CD4-positive, alpha-beta T cell (primary cell): ENCODE measurements around the gene DCP1A. TPM values are rescaled to one million over a fixed set of nuclear protein-coding genes. Genes with fewer than 3 reads are reported as not detected.

Experiments
- ATAC-seq: fragments of 200-7000 bp; cut with Tn5 transposase; one replicate; pipeline ENCODE4 v1.10.0; 2022; ENCODE audit warnings: mild to moderate bottlenecking; ENCODE audit not compliant: poor library complexity
- CTCF ChIA-PET: fragments of 350-600 bp; sonication (Branson Sonifier 250); formaldehyde crosslinking; loops from one replicate; lab custom pipeline; 2021; ENCODE audit warnings: antibody characterized with exemption, inconsistent platforms; lab: Charles Lee
- POLR2A ChIA-PET: fragments of 350-600 bp; sonication (Branson Sonifier 250); formaldehyde crosslinking; loops from one replicate; lab custom pipeline; 2021; ENCODE audit warnings: antibody characterized with exemption, inconsistent platforms; lab: Charles Lee
- DNase-seq, 14 experiments: peaks; one replicate each; pipeline ENCODE4 v3.0.0-alpha.2; 2013 to 2020; ENCODE audit warnings: mixed read lengths in 2 of 14
- H3K27ac ChIP-seq, 2 donors: one replicate each; pipeline versions ENCODE4 v1.5.1 to v1.7.0; 2013; ENCODE audit warnings: low read length in 2 of 2, low read depth in 1 of 2, mild to moderate bottlenecking in 1 of 2
- H3K27me3 ChIP-seq, 2 experiments: 1 replicate in 1 of 2; 2 replicates in 1 of 2; pipeline versions ENCODE4 v1.6.1 to v1.7.0; 2013; ENCODE audit warnings: low read length in 2 of 2, control low read depth in 1 of 2, mild to moderate bottlenecking in 1 of 2, moderate library complexity in 1 of 2; ENCODE audit not compliant: insufficient read depth in 2 of 2, control insufficient read depth in 1 of 2
- H3K36me3 ChIP-seq: one replicate; pipeline ENCODE4 v1.6.1; 2013; ENCODE audit warnings: low read length, control low read depth; ENCODE audit not compliant: insufficient read depth
- H3K4me1 ChIP-seq: one replicate; pipeline ENCODE4 v1.6.1; 2013; ENCODE audit warnings: low read length, control low read depth; ENCODE audit not compliant: insufficient read depth
- H3K4me3 ChIP-seq: one replicate; pipeline ENCODE4 v1.5.1; 2013; ENCODE audit warnings: mild to moderate bottlenecking, low read length, moderate library complexity
- H3K9me3 ChIP-seq, 2 experiments: 1 replicate in 1 of 2; 2 replicates in 1 of 2; pipeline versions ENCODE4 v1.6.1 to v1.7.0; 2013; ENCODE audit warnings: low read length in 2 of 2, mild to moderate bottlenecking in 2 of 2, control low read depth in 1 of 2, moderate library complexity in 1 of 2; ENCODE audit not compliant: control insufficient read depth in 1 of 2, insufficient read depth in 1 of 2
- H3K27ac Mint-ChIP-seq: one replicate; pipeline ENCODE4 v1.8.0; 2020; ENCODE audit warnings: mixed read lengths
- H3K27me3 Mint-ChIP-seq: one replicate; pipeline ENCODE4 v1.8.0; 2021; ENCODE audit warnings: mixed read lengths
- H3K36me3 Mint-ChIP-seq: one replicate; pipeline ENCODE4 v1.8.0; 2021; ENCODE audit warnings: low read depth, mixed read lengths
- H3K4me1 Mint-ChIP-seq: one replicate; pipeline ENCODE4 v1.8.0; 2021; ENCODE audit warnings: low read depth, mixed read lengths
- H3K4me3 Mint-ChIP-seq: one replicate; pipeline ENCODE4 v1.8.0; 2020; ENCODE audit warnings: mild to moderate bottlenecking, mixed read lengths
- H3K9me3 Mint-ChIP-seq: one replicate; pipeline ENCODE4 v1.8.0; 2020; ENCODE audit warnings: mixed read lengths
- CTCF ChIP-seq: fragments of 200-600 bp; IDR thresholded peaks from one replicate; pipeline ENCODE4 v1.8.0; 2022; ENCODE audit warnings: antibody characterized with exemption, mild to moderate bottlenecking
- intact Hi-C, 2 experiments: fragments of 100-400 bp; cut with DNase I in 1 of 2; cut with micrococcal nuclease in 1 of 2; formaldehyde crosslinking; loops; one replicate each; pipeline versions ENCODE4 v1.15.1 to v1.9.0; 2023 to 2025; cut with DNase I, micrococcal nuclease
- total RNA-seq, 174 experiments: library from RNA in 2 of 174; stranded (reverse) in 2 of 174; gene quantifications; one replicate each; pipeline ENCODE4 v1.2.3 and lab custom pipeline; 2021 to 2026

DCP1A gene
- total RNA-seq, 2 experiments from 2014 or later = 58.9 to 60.1 TPM

DNA sequence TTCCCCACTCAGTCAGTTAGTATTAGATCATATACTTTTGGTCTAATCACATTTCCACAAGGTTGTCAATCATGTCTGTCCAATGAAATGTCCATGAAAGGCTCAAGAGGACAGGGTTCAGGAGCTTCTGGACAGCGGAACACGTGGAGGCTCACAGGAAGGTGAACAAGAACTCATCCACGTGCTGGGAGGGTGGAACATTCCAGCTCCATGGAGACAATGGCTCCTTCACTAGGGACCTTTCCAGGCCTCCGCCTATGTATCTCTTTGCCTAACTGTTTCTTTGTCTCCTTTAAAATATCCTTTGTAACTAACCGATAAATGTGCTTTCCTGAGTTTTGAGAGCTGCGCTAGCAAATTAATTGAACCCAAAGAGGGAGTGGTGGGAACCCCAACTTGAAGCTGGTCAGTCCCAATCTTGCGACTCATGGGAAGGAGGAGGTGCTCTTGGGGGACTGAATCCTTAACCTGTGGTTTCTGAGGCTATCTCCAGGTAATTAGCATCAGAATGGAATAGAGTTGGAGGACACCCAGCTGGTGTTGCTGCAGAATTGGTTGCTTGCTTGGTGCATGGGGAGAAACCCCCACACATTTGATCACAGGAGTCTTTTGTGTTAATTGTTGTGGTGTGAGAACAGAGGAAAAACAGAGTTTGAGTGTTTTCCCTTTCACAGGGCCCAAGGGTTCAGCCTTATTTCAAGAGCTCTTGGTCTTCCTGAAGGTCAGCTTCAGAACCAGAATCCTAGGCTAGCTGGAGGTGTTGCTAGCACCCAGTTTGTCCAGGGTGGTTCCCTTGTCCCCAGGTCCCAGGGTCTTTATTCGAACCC is 88.5 kb downstream of the DCP1A start:
- no peaks in the 10 kb centered on the region for H3K27me3 ChIP-seq
- H3K36me3 ChIP-seq = no peaks in the 10 kb centered on the region
- no peak overlapping the region for H3K4me3 ChIP-seq
- Mint-ChIP-seq H3K4me3 (no peak overlapping the region), H3K4me1 (peaks cover 14% of the 10 kb centered on the region), H3K36me3 (peaks cover 8% of the 10 kb centered on the region), H3K9me3 (no peaks in the 10 kb centered on the region), H3K27ac (no peak overlapping the region), H3K27me3 (no peaks in the 10 kb centered on the region)
- no peak for TF ChIP-seq CTCF
- no peak for DNase-seq
- ATAC-seq = no peak
- H3K4me1 ChIP-seq = peaks cover 17% of the 10 kb centered on the region
- H3K27ac ChIP-seq = no peak overlapping the region
- POLR2A ChIA-PET = no interaction called here
- CTCF ChIA-PET = no interaction called here
- intact Hi-C loops = loop anchor here in 1 of 2 experiments (5.0 to 10.0 kb wide), 3 partner anchors 127 to 623 kb away; partner anchors contain the start of genes ACTR8, RFT1 and STIMATE
- no peaks in the 10 kb centered on the region for H3K9me3 ChIP-seq

DNA sequence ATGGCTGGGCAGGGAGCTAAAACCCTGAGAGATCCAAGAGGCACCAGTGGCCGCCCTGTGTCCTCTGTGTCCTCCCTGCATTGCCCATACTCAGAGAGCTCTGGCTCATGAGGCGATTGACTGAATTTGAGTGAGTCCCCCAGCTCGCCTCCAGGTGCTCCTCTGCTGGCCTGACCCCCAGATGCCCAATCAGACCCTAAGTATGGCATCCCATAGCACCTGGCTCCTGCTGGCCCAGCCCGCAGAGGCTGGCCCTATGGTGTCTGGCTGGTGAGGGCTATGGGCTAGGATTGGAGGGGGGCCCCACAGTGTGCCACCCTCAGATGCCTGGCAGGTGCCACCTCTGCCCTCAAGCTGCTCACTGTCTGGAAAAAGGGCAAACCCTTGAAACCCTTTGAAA is 89.9 kb downstream of the DCP1A start:
- DNase-seq (no peak), ATAC-seq (no peak)
- Mint-ChIP-seq H3K36me3 (peaks cover 8% of the 10 kb centered on the region), H3K27ac (no peak overlapping the region), H3K4me3 (peak overlapping the region; percentile 58), H3K27me3 (no peaks in the 10 kb centered on the region), H3K4me1 (peaks cover 25% of the 10 kb centered on the region), H3K9me3 (no peaks in the 10 kb centered on the region)
- POLR2A ChIA-PET = interaction anchor here (1.0 to 1.2 kb wide), 2 partner anchors 18 to 90 kb away, joined by 3 to 5 read pairs; no protein-coding TSS in a partner anchor
- Histone ChIP-seq H3K9me3 (no peaks in the 10 kb centered on the region), H3K27ac (no peak overlapping the region), H3K4me3 (no peak overlapping the region), H3K4me1 (peaks cover 30% of the 10 kb centered on the region), H3K36me3 (no peaks in the 10 kb centered on the region), H3K27me3 (no peaks in the 10 kb centered on the region)
- TF ChIP-seq CTCF = no peak
- intact Hi-C loops = loop anchor here in 1 of 2 experiments (5.0 to 10.0 kb wide), 3 partner anchors 125 to 625 kb away; partner anchors contain the start of genes ACTR8, RFT1 and STIMATE
- CTCF ChIA-PET = no interaction called here

- Histone ChIP-seq H3K36me3 (no peaks in the 10 kb centered on the region), H3K4me1 (peaks cover 38% of the 10 kb centered on the region), H3K9me3 (no peaks in the 10 kb centered on the region), H3K27me3 (no peaks in the 10 kb centered on the region), H3K27ac (no peak overlapping the region), H3K4me3 (no peak overlapping the region)
- H3K4me1 Mint-ChIP-seq = peaks cover 33% of the 10 kb centered on the region
- H3K9me3 Mint-ChIP-seq = no peaks in the 10 kb centered on the region
- intact Hi-C loops = loop anchor here in 1 of 2 experiments (1.0 to 10.0 kb wide), 4 partner anchors 91 to 626 kb away; partner anchors contain the start of genes ACTR8, DCP1A, RFT1 and STIMATE
- H3K27me3 Mint-ChIP-seq = no peaks in the 10 kb centered on the region
- CTCF ChIA-PET = no interaction called here
- peaks cover 8% of the 10 kb centered on the region for H3K36me3 Mint-ChIP-seq
- POLR2A ChIA-PET = interaction anchor here (1.2 kb wide), 1 partner anchor 19 kb away, joined by 5 read pairs; no protein-coding TSS in a partner anchor
- H3K27ac Mint-ChIP-seq = peak overlapping the region; percentile 2
- TF ChIP-seq CTCF = no peak
- no peak for DNase-seq
- no peak for ATAC-seq
- H3K4me3 Mint-ChIP-seq = peak overlapping the region; percentile 89
Observed at GRCh38 chr3:53256704-53257055, 90.7 kb downstream of the DCP1A start.
